ENCODE measurements around the gene RIC3. TPM values are rescaled to one million over a fixed set of nuclear protein-coding genes. Genes with fewer than 3 reads are reported as not detected.

RIC3 gene
- total and polyA plus RNA-seq, 2 of the 8 experiments (the other 6 are each of a cell fraction or from before 2014, with no cell fraction given): 6.4 to 15.5 TPM

DNA sequence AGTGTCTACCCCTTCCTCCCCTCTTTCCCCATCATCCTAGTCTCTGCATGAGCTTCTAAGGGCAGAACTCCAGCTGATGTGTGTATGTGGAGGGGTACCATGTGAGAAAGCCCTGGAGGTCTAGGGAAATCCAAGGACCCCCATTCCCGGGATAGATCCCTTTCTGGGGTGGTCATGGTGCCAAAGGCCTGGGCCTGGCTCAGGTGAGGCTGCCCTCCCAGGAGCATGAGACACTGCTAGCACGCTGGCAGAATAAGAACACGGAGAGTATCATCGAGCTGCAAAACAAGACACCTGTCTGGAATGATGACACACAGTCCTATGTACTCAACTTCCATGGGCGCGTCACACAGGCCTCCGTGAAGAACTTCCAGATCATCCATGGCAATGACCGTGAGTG, 68.2 kb downstream of the RIC3 start:
- TF ChIP-seq RNF2 (IDR thresholded peaks at IDR 0.05; ENCODE audit: borderline replicate concordance, low read depth, low read length, missing control alignments, poor library complexity, severe bottlenecking) (no peak), TEAD4 (IDR thresholded peaks at IDR 0.05; ENCODE audit: low read depth, low read length) (no peak), POLR2AphosphoS5 (IDR thresholded peaks at IDR 0.05; ENCODE audit: low read depth, low read length) (no peak; the same call in 1 of the 2 replicates), KDM5A (IDR thresholded peaks at IDR 0.05; ENCODE audit: low read length) (no peak), TBP (IDR thresholded peaks at IDR 0.05; ENCODE audit: low read depth, low read length) (no peak), SUZ12 (IDR thresholded peaks at IDR 0.05; ENCODE audit: low read length) (no peak)
- TF ChIP-seq, protein P1, sequence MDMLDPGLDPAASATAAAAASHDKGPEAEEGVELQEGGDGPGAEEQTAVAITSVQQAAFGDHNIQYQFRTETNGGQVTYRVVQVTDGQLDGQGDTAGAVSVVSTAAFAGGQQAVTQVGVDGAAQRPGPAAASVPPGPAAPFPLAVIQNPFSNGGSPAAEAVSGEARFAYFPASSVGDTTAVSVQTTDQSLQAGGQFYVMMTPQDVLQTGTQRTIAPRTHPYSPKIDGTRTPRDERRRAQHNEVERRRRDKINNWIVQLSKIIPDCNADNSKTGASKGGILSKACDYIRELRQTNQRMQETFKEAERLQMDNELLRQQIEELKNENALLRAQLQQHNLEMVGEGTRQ (IDR thresholded peaks at IDR 0.05; ENCODE audit: low read length): no peak
- TF ChIP-seq, protein P2, sequence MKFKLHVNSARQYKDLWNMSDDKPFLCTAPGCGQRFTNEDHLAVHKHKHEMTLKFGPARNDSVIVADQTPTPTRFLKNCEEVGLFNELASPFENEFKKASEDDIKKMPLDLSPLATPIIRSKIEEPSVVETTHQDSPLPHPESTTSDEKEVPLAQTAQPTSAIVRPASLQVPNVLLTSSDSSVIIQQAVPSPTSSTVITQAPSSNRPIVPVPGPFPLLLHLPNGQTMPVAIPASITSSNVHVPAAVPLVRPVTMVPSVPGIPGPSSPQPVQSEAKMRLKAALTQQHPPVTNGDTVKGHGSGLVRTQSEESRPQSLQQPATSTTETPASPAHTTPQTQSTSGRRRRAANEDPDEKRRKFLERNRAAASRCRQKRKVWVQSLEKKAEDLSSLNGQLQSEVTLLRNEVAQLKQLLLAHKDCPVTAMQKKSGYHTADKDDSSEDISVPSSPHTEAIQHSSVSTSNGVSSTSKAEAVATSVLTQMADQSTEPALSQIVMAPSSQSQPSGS (IDR thresholded peaks at IDR 0.05; ENCODE audit: low read length): no peak
- no peak overlapping the region for H3K56ac ChIP-seq (replicated peaks; ENCODE audit: insufficient read length, low read depth, low read length)
- H3K23me2 ChIP-seq (ENCODE audit: low read depth, low read length): no peaks in the 10 kb centered on the region; the same call in 1 of the 2 replicates
- no peaks in the 10 kb centered on the region for H3K4me1 ChIP-seq (replicated peaks in 1 of 4; ENCODE audit: control insufficient read depth in 3 of 4, insufficient read depth in 4 of 4, low read length in 3 of 4)
- H3K79me2 ChIP-seq (ENCODE audit: control insufficient read depth in 1 of 2, insufficient read depth in 2 of 2, low read length in 2 of 2): no peaks in the 10 kb centered on the region
- POLR2A ChIA-PET (ENCODE audit: partially characterized antibody): interaction anchor here (1.1 to 3.2 kb wide), 4 partner anchors 9 to 208 kb away, joined by 3 to 12 read pairs (median 6); no protein-coding TSS in a partner anchor
- H4K20me1 ChIP-seq (replicated peaks in 1 of 2; ENCODE audit: control insufficient read depth in 1 of 2, insufficient read depth in 2 of 2, low read length in 2 of 2): peaks cover 5 to 6% of the 10 kb centered on the region in 2 experiments
- no peak overlapping the region for H3K18ac ChIP-seq (ENCODE audit: extremely low read depth, low read length)
- no peak overlapping the region for H4K8ac ChIP-seq (ENCODE audit: extremely low read depth, insufficient read depth, low read length)
- CTCF ChIA-PET (ENCODE audit: partially characterized antibody): interaction anchor here (1.2 to 30.2 kb wide), 20 partner anchors 9 to 218 kb away, joined by 3 to 1283 read pairs (median 8); no protein-coding TSS in a partner anchor
- no peak overlapping the region for H3K4ac ChIP-seq (replicated peaks; ENCODE audit: insufficient read length, low read depth, low read length)
- FAIRE-seq: no peak
- H3K27ac ChIP-seq (ENCODE audit: low read depth, low read length): no peak overlapping the region
- no peak overlapping the region for H2BK15ac ChIP-seq (ENCODE audit: low read length)
- H4K91ac ChIP-seq (replicated peaks; ENCODE audit: insufficient read length, low read length): no peak overlapping the region
- no peak overlapping the region for H3K9ac ChIP-seq (replicated peaks in 1 of 4; ENCODE audit: extremely low read depth in 1 of 4, low read depth in 3 of 4, low read length in 3 of 4)
- H2AK5ac ChIP-seq (ENCODE audit: low read depth, low read length): no peak overlapping the region
- H2BK20ac ChIP-seq (ENCODE audit: low read length): no peak overlapping the region
- no peaks in the 10 kb centered on the region; a peak in 1 of 7 replicates for H3K27me3 ChIP-seq (replicated peaks in 1 of 4; ENCODE audit: control insufficient read depth in 3 of 4, extremely low read depth in 1 of 4, insufficient read depth in 3 of 4, low read length in 3 of 4)
- DNase-seq (ENCODE audit: low read depth in 1 of 2, low spot score in 2 of 2): no peak
- H2BK12ac ChIP-seq (ENCODE audit: low read depth, low read length): no peak overlapping the region
- no peak overlapping the region for H3K4me2 ChIP-seq (ENCODE audit: insufficient read depth in 1 of 2, low read depth in 2 of 2, low read length in 2 of 2)
- no peak overlapping the region for H3K23ac ChIP-seq (ENCODE audit: insufficient read length)
- H2BK120ac ChIP-seq (replicated peaks; ENCODE audit: low read depth, low read length): no peak overlapping the region
- 95% methylated on average over 8 of the region's 8 CpGs; no CpG with 5 or more reads in 1 of the 2 experiments for WGBS, 2 experiments (ENCODE audit: extremely low coverage in 1 of 2, insufficient coverage in 1 of 2, insufficient read length in 1 of 2, insufficient replicate concordance in 2 of 2, low coverage in 1 of 2, low lambda C conversion rate in 2 of 2, missing lambda C conversion rate in 1 of 2)
- no peak overlapping the region for H2BK5ac ChIP-seq (ENCODE audit: low read depth, low read length)
- no peak overlapping the region for H2AFZ ChIP-seq (ENCODE audit: low read length)
- H3K9me3 ChIP-seq (ENCODE audit: insufficient read depth in 2 of 2, low read depth in 1 of 2, low read length in 1 of 2): no peaks in the 10 kb centered on the region
- H3K79me1 ChIP-seq (ENCODE audit: low read depth, low read length): no peaks in the 10 kb centered on the region; the same call in 1 of the 2 replicates
- no peak overlapping the region for H3K4me3 ChIP-seq (ENCODE audit: extremely low read depth in 1 of 4, insufficient read depth in 2 of 4, low read depth in 3 of 4, low read length in 4 of 4)
- no peak overlapping the region for H4K5ac ChIP-seq (ENCODE audit: insufficient read length, low read depth, low read length)
- H3K36me3 ChIP-seq (ENCODE audit: control insufficient read depth in 2 of 4, insufficient read depth in 4 of 4, low read length in 3 of 4): peaks cover 13 to 41% (median 34%) of the 10 kb centered on the region in 4 experiments
- no peak overlapping the region for H3K14ac ChIP-seq (ENCODE audit: insufficient read length)
